Uterus (tissue), 4 donors: ENCODE results near the gene MTHFSD. TPM values are rescaled to one million over a fixed set of nuclear protein-coding genes. Genes with fewer than 3 reads are reported as not detected.

Experiments
- DNase-seq, 2 donors: peaks; one replicate each; pipeline ENCODE4 v3.0.0-alpha.2; 2019 to 2020
- H3K27ac ChIP-seq, 2 donors: fragments of 200-600 bp; sonication (generic); 1 replicate in 1 of 2; 2 replicates in 1 of 2; pipeline ENCODE4 v1.5.1; 2016 to 2018
- H3K27me3 ChIP-seq, 2 donors: fragments of 200-600 bp; sonication (generic); one replicate each; pipeline ENCODE4 v1.5.1; 2018 to 2019; ENCODE audit warnings: control low read depth in 1 of 2
- H3K36me3 ChIP-seq, 2 donors: fragments of 200-600 bp; sonication (generic); one replicate each; pipeline ENCODE4 v1.5.1; 2019; ENCODE audit warnings: control low read depth in 1 of 2
- H3K4me1 ChIP-seq, 2 donors: fragments of 200-600 bp; sonication (generic); one replicate each; pipeline ENCODE4 v1.5.1; 2018 to 2019; ENCODE audit warnings: control low read depth in 1 of 2
- H3K4me3 ChIP-seq, 2 donors: fragments of 200-600 bp; sonication (generic); 1 replicate in 1 of 2; 2 replicates in 1 of 2; pipeline ENCODE4 v1.5.1; 2018 to 2019; ENCODE audit warnings: mild to moderate bottlenecking in 1 of 2
- H3K9me3 ChIP-seq, 2 donors: fragments of 200-600 bp; sonication (generic); one replicate each; pipeline ENCODE4 v1.5.1; 2019; ENCODE audit warnings: control low read depth in 1 of 2
- POLR2A ChIP-seq, 2 donors: fragments of 450-650 bp; IDR thresholded peaks; one replicate each; pipeline ENCODE4 v1.6.1; 2016; ENCODE audit warnings: antibody characterized with exemption in 2 of 2, mild to moderate bottlenecking in 1 of 2, moderate library complexity in 1 of 2
- intact Hi-C: fragments of 100-400 bp; cut with DNase I; formaldehyde crosslinking; loops from one replicate; pipeline ENCODE4 v1.15.1; 2023; ENCODE audit warnings: low total_unique reads
- total RNA-seq, 4 donors: library from RNA; depleted of rRNA in 3 of 4; stranded (reverse); fragments of >200 nt in 3 of 4; gene quantifications; one replicate each; pipeline versions ENCODE4 v1.1.0 to v1.2.4, GENCODE V29; 2014 to 2023
- TF ChIP-seq, protein P1 (sequence below), 4 experiments: fragments of 200-600 bp in 2 of 4; fragments of 450-650 bp in 2 of 4; sonication (generic) in 2 of 4; IDR thresholded peaks; one replicate each; pipeline ENCODE4 v1.5.1; 2016 to 2019; ENCODE audit warnings: antibody characterized with exemption in 4 of 4, mild to moderate bottlenecking in 2 of 4, moderate library complexity in 1 of 4
- donor health status: DM: yes; HTN: yes; CAD: no.

The MTHFSD gene
- total RNA-seq, 4 donors from 2014 or later = 2.9 to 26.0 (median 13.1) TPM

DNA sequence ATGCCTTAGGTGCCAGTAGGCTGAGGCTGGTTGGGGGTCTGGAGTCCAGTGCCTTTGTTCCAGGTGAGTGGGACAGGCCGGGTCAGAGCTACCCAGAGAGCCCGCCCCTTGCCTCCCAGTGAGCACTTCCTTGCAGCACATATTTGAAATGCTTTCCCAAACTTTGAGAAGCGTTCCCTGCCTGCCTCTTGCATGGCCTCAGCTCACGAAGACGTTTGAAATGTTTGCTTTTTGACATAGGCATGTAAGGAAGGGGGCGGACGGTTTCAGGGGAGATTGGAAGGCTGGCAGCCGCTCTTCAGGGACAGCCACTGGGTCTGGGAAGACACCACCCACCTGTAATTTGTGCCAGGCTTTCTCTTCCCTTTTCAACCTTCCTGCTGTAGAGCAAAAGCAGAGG is 18.2 kb upstream of the MTHFSD start:
- Histone ChIP-seq H3K27ac (no peak overlapping the region), H3K4me3 (no peak overlapping the region), H3K36me3 (no peaks in the 10 kb centered on the region), H3K4me1 (no peaks in the 10 kb centered on the region), H3K27me3 (peaks cover 8 to 55% of the 10 kb centered on the region in 2 donors), H3K9me3 (no peaks in the 10 kb centered on the region)
- TF ChIP-seq, protein P1, sequence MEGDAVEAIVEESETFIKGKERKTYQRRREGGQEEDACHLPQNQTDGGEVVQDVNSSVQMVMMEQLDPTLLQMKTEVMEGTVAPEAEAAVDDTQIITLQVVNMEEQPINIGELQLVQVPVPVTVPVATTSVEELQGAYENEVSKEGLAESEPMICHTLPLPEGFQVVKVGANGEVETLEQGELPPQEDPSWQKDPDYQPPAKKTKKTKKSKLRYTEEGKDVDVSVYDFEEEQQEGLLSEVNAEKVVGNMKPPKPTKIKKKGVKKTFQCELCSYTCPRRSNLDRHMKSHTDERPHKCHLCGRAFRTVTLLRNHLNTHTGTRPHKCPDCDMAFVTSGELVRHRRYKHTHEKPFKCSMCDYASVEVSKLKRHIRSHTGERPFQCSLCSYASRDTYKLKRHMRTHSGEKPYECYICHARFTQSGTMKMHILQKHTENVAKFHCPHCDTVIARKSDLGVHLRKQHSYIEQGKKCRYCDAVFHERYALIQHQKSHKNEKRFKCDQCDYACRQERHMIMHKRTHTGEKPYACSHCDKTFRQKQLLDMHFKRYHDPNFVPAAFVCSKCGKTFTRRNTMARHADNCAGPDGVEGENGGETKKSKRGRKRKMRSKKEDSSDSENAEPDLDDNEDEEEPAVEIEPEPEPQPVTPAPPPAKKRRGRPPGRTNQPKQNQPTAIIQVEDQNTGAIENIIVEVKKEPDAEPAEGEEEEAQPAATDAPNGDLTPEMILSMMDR (IDR thresholded peaks at IDR 0.05) = no peak
- TF ChIP-seq POLR2A (IDR thresholded peaks at IDR 0.05) = no peak
- no peak for DNase-seq
- intact Hi-C loops = no loop called here

GRCh38 chr16:86572606-86573005 is 17.6 kb upstream of the MTHFSD start:
- TF ChIP-seq POLR2A (IDR thresholded peaks at IDR 0.05) = no peak
- TF ChIP-seq, protein P1 (IDR thresholded peaks at IDR 0.05) = no peak
- Histone ChIP-seq H3K4me1 (no peaks in the 10 kb centered on the region), H3K9me3 (no peaks in the 10 kb centered on the region), H3K27me3 (peaks cover 8 to 49% of the 10 kb centered on the region in 2 donors), H3K27ac (no peak overlapping the region), H3K4me3 (no peak overlapping the region), H3K36me3 (no peaks in the 10 kb centered on the region)
- DNase-seq = no peak
- intact Hi-C loops = no loop called here

GRCh38 chr16:86572041-86572521 is 17.0 kb upstream of the MTHFSD start:
- Histone ChIP-seq H3K36me3 (no peaks in the 10 kb centered on the region), H3K9me3 (no peaks in the 10 kb centered on the region), H3K27ac (no peak overlapping the region), H3K4me1 (no peaks in the 10 kb centered on the region), H3K4me3 (no peak overlapping the region), H3K27me3 (peaks cover 8 to 46% of the 10 kb centered on the region in 2 donors)
- intact Hi-C loops = no loop called here
- no peak for DNase-seq
- no peak for TF ChIP-seq POLR2A (IDR thresholded peaks at IDR 0.05)
- TF ChIP-seq, protein P1 (IDR thresholded peaks at IDR 0.05) = no peak

DNA sequence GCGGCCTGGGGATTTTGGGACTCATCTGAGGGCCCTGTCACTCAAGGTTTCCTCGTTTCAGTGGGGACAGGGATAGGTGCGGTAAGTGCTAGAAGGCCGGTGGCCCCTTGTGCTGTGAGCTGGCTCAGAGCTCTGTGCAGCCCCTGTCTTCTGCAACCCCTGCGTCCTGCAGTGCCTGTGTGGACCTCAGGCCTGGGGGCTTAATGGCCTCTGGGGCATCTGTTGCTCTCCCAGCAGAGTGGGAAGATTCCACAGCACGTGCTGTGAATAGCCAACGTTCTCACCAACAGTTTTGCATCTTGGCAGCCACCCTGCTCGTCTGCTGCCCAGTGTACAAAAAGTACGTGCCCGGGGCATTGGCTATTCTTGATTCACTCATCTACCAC is 16.5 kb upstream of the MTHFSD start:
- Histone ChIP-seq H3K9me3 (no peaks in the 10 kb centered on the region), H3K4me1 (no peaks in the 10 kb centered on the region), H3K36me3 (no peaks in the 10 kb centered on the region), H3K27ac (no peak overlapping the region), H3K4me3 (no peak overlapping the region), H3K27me3 (peaks cover 10 to 40% of the 10 kb centered on the region in 2 donors)
- intact Hi-C loops = no loop called here
- DNase-seq = no peak
- TF ChIP-seq, protein P1 (IDR thresholded peaks at IDR 0.05) = no peak

DNA sequence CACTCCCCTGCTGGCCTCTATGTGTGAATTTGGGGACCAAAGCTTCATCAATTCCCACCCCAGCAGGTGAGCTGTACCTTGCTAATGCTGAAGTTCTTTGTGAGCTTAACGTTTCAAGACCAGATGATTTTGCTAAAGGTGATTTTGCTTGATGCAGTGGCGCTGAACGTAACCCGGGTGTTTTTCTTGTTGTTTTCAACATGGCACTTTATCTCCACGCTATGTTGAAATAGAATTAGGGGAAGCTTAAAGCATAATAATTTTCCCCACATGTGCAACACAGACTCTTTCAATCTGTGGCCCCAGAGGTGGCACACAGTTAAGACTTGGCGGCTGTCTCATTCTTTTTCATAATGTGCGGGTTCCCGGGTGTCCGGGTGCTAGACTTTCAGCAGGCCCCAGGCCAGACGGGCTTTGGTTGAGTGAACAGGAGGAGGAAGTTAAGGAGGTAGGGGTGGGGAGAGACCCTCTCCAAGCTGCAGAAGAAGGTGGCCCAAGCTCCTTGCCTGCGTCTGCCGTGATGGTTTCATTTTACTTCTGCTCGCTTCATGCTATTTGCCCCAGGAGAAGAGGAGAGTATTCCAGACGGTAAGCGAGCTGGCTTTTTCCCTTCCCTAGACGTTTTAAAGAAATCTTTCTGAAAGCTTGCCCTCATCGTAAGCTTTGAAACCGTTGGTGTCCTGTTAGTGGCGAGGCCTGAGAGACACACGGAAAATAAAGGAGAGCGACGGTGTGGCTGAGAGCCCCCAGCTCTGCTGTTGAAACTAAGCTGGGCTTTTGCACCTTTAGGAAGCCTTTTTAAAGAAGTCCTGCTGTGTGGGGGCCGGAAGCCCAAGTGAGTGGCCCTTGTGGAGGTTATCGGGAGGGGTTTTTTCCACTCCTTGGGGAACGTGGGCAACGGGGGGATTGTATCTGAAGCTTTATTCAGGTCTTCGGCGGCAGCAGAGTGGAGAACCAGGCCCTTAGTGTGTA is 15.8 kb upstream of the MTHFSD start:
- TF ChIP-seq POLR2A (IDR thresholded peaks at IDR 0.05) = no peak
- TF ChIP-seq, protein P1 (IDR thresholded peaks at IDR 0.05) = no peak
- Histone ChIP-seq H3K4me1 (no peaks in the 10 kb centered on the region), H3K27ac (no peak overlapping the region), H3K4me3 (no peak overlapping the region), H3K27me3 (peaks cover 12 to 38% of the 10 kb centered on the region in 2 donors), H3K36me3 (no peaks in the 10 kb centered on the region), H3K9me3 (no peaks in the 10 kb centered on the region)
- no peak for DNase-seq
- intact Hi-C loops = no loop called here
